Gastrocnemius medialis (tissue), 4 donors: ENCODE data around the gene PHF20.
"Not testable (repeated sequence)": the region's sequence is repeated elsewhere in the genome, so short reads cannot be mapped to it uniquely, and the experiment has no call there.

Experiments used
- POLR2A ChIP-seq, 2 donors: fragments of 450-650 bp; IDR thresholded peaks; one replicate each; pipeline ENCODE4 v1.6.1; 2017; ENCODE audit warnings: antibody characterized with exemption in 2 of 2, mild to moderate bottlenecking in 2 of 2, moderate library complexity in 2 of 2
- TF ChIP-seq, protein P1 (sequence below), 5 experiments: fragments of 450-650 bp in 3 of 5; fragments of 200-600 bp in 2 of 5; sonication (generic) in 2 of 5; IDR thresholded peaks in 4 of 5; conservative IDR thresholded peaks in 1 of 5; 1 replicate in 4 of 5; 2 replicates in 1 of 5; pipeline ENCODE4 v1.5.1; 2016 to 2019; ENCODE audit warnings: antibody characterized with exemption in 5 of 5, mild to moderate bottlenecking in 3 of 5, moderate library complexity in 3 of 5

DNA sequence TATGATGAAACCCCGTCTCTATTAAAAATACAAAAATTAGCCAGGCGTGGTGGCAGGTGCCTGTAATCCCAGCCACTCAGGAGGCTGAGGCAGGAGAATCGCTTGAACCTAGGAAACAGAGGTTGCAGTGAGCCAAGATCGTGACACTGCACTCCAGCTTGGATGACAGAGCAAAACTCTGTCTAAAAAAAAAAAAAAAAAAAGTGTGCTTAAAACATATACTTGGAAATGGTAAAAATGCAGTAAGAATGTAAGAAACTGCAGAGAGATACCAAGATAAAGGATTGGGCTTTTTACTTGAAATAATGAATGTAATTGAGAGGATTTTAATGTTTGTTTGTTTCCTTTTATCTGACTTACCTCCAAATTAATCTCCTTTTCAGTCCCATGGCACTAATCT, 129.4 kb downstream of the PHF20 start:
- TF ChIP-seq, protein P1, sequence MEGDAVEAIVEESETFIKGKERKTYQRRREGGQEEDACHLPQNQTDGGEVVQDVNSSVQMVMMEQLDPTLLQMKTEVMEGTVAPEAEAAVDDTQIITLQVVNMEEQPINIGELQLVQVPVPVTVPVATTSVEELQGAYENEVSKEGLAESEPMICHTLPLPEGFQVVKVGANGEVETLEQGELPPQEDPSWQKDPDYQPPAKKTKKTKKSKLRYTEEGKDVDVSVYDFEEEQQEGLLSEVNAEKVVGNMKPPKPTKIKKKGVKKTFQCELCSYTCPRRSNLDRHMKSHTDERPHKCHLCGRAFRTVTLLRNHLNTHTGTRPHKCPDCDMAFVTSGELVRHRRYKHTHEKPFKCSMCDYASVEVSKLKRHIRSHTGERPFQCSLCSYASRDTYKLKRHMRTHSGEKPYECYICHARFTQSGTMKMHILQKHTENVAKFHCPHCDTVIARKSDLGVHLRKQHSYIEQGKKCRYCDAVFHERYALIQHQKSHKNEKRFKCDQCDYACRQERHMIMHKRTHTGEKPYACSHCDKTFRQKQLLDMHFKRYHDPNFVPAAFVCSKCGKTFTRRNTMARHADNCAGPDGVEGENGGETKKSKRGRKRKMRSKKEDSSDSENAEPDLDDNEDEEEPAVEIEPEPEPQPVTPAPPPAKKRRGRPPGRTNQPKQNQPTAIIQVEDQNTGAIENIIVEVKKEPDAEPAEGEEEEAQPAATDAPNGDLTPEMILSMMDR (IDR thresholded peaks at IDR 0.05 in 4 of 5, conservative IDR thresholded peaks at IDR 0.05 in 1 of 5): not testable (repeated sequence)
- not testable (repeated sequence) for TF ChIP-seq POLR2A (IDR thresholded peaks at IDR 0.05)
